H9 (cell line): ENCODE measurements around the gene HMX1. TPM values are rescaled to one million over a fixed set of nuclear protein-coding genes. Genes with fewer than 3 reads are reported as not detected.

Experiments
- DNase-seq: peaks from one replicate; pipeline ENCODE4 v3.0.0-alpha.2; 2017
- H2AFZ ChIP-seq: one replicate; pipeline ENCODE4 v1.6.1; 2013; ENCODE audit warnings: mild to moderate bottlenecking, low read length, control low read depth, moderate library complexity
- H2AK5ac ChIP-seq: 2 replicates; pipeline ENCODE4 v1.6.1; 2013; ENCODE audit warnings: low read length, control low read depth, mixed read lengths; ENCODE audit not compliant: insufficient read length
- H2BK120ac ChIP-seq: one replicate; pipeline ENCODE4 v1.6.1; 2013; ENCODE audit warnings: low read depth, mild to moderate bottlenecking, low read length, control low read depth, inconsistent platforms; ENCODE audit not compliant: poor library complexity, severe bottlenecking
- H2BK12ac ChIP-seq: 2 replicates; pipeline ENCODE4 v1.6.1; 2013; ENCODE audit warnings: low read length, control low read depth, mixed read lengths, low read depth; ENCODE audit not compliant: insufficient read length
- H2BK15ac ChIP-seq: 2 replicates; pipeline ENCODE4 v1.6.1; 2013; ENCODE audit warnings: low read depth, low read length, control low read depth
- H2BK20ac ChIP-seq: one replicate; pipeline ENCODE4 v1.6.1; 2013; ENCODE audit warnings: low read depth, mild to moderate bottlenecking, low read length, control low read depth, inconsistent platforms; ENCODE audit not compliant: poor library complexity, severe bottlenecking
- H2BK5ac ChIP-seq: 2 replicates; pipeline ENCODE4 v1.6.1; 2013; ENCODE audit warnings: low read length, control low read depth, mixed read lengths; ENCODE audit not compliant: insufficient read length
- H3K14ac ChIP-seq: 2 replicates; pipeline ENCODE4 v1.6.1; 2013; ENCODE audit warnings: low read length, control low read depth; ENCODE audit not compliant: insufficient read depth
- H3K18ac ChIP-seq: 2 replicates; pipeline ENCODE4 v1.6.1; 2013; ENCODE audit warnings: low read depth, mild to moderate bottlenecking, mixed read lengths, low read length, control low read depth; ENCODE audit not compliant: insufficient read length
- H3K23ac ChIP-seq: 2 replicates; pipeline ENCODE4 v1.6.1; 2013; ENCODE audit warnings: low read length, control low read depth, mixed read lengths, low read depth; ENCODE audit not compliant: insufficient read length
- H3K23me2 ChIP-seq: 2 replicates; pipeline ENCODE4 v1.6.1; 2013; ENCODE audit warnings: low read depth, mild to moderate bottlenecking, mixed read lengths, low read length, control low read depth; ENCODE audit not compliant: insufficient read length, poor library complexity, severe bottlenecking
- H3K27ac ChIP-seq: 2 replicates; pipeline ENCODE4 v1.5.1; 2013; ENCODE audit warnings: low read length, control low read depth, mixed read lengths, low read depth; ENCODE audit not compliant: insufficient read length
- H3K27me3 ChIP-seq: 2 replicates; pipeline ENCODE4 v1.6.1; 2013; ENCODE audit warnings: low read length, control low read depth, inconsistent platforms; ENCODE audit not compliant: insufficient read depth
- H3K4ac ChIP-seq: 2 replicates; pipeline ENCODE4 v1.6.1; 2013; ENCODE audit warnings: low read depth, mild to moderate bottlenecking, control low read depth, inconsistent platforms, low read length, moderate library complexity
- H3K4me1 ChIP-seq: 2 replicates; pipeline ENCODE4 v1.6.1; 2013; ENCODE audit warnings: low read length, control low read depth, inconsistent platforms; ENCODE audit not compliant: insufficient read depth
- H3K4me2 ChIP-seq: 2 replicates; pipeline ENCODE4 v1.6.1; 2013; ENCODE audit warnings: low read length, control low read depth, mixed read lengths; ENCODE audit not compliant: insufficient read length, insufficient read depth
- H3K56ac ChIP-seq: 2 replicates; pipeline ENCODE4 v1.6.1; 2013; ENCODE audit warnings: low read depth, mild to moderate bottlenecking, mixed read lengths, low read length, control low read depth; ENCODE audit not compliant: insufficient read length
- H3K79me1 ChIP-seq: 2 replicates; pipeline ENCODE4 v1.6.1; 2013; ENCODE audit warnings: low read depth, mild to moderate bottlenecking, moderate library complexity, low read length, control low read depth, inconsistent platforms; ENCODE audit not compliant: insufficient read depth, poor library complexity, severe bottlenecking
- H3K79me2 ChIP-seq: 2 replicates; pipeline ENCODE4 v1.6.1; 2013; ENCODE audit warnings: low read length, control low read depth, inconsistent platforms; ENCODE audit not compliant: insufficient read depth
- H3K9ac ChIP-seq: 2 replicates; pipeline ENCODE4 v1.6.1; 2013; ENCODE audit warnings: low read length, control low read depth, mixed read lengths; ENCODE audit not compliant: insufficient read length; ENCODE audit errors: extremely low read depth
- H3K9me3 ChIP-seq: one replicate; pipeline ENCODE4 v1.6.1; 2013; ENCODE audit warnings: low read depth, low read length, inconsistent platforms; ENCODE audit not compliant: control insufficient read depth
- H3T11ph ChIP-seq: one replicate; pipeline ENCODE4 v1.6.1; 2013; ENCODE audit warnings: mild to moderate bottlenecking, low read length, control low read depth, inconsistent platforms
- H4K20me1 ChIP-seq: one replicate; pipeline ENCODE4 v1.6.1; 2013; ENCODE audit not compliant: control insufficient read depth, insufficient read length, insufficient read depth
- H4K5ac ChIP-seq: 2 replicates; pipeline ENCODE4 v1.6.1; 2013; ENCODE audit warnings: low read depth, mild to moderate bottlenecking, mixed read lengths, low read length, control low read depth; ENCODE audit not compliant: insufficient read length
- H4K8ac ChIP-seq: replicated peaks from 2 replicates; pipeline ENCODE4 v1.6.1; 2013; ENCODE audit warnings: low read length, control low read depth, mixed read lengths, low read depth; ENCODE audit not compliant: insufficient read length
- H4K91ac ChIP-seq: 2 replicates; pipeline ENCODE4 v1.6.1; 2013; ENCODE audit warnings: low read depth, mild to moderate bottlenecking, moderate library complexity, mixed read lengths, low read length, control low read depth; ENCODE audit not compliant: insufficient read length
- H3K27ac Mint-ChIP-seq, 3 experiments: 2 replicates in 2 of 3; 3 replicates in 1 of 3; pipeline ENCODE4 v1.8.0; 2020 to 2021; ENCODE audit warnings: mixed read lengths in 3 of 3, mild to moderate bottlenecking in 1 of 3, moderate library complexity in 1 of 3
- H3K27me3 Mint-ChIP-seq: 2 replicates; pipeline ENCODE4 v1.8.0; 2021; ENCODE audit warnings: low read depth, mild to moderate bottlenecking, moderate library complexity, mixed read lengths
- H3K36me3 Mint-ChIP-seq, 3 experiments: 2 replicates in 2 of 3; 3 replicates in 1 of 3; pipeline ENCODE4 v1.8.0; 2020 to 2021; ENCODE audit warnings: low read depth in 3 of 3, mixed read lengths in 3 of 3; ENCODE audit not compliant: insufficient read depth in 1 of 3
- H3K4me1 Mint-ChIP-seq, 2 experiments: 2 replicates each; pipeline ENCODE4 v1.8.0; 2020; ENCODE audit warnings: mixed read lengths in 2 of 2
- H3K4me3 Mint-ChIP-seq, 2 experiments: 2 replicates in 1 of 2; 3 replicates in 1 of 2; pipeline ENCODE4 v1.8.0; 2020 to 2021; ENCODE audit warnings: mild to moderate bottlenecking in 2 of 2, mixed read lengths in 2 of 2, moderate library complexity in 1 of 2
- H3K9me3 Mint-ChIP-seq, 2 experiments: 2 replicates in 1 of 2; 3 replicates in 1 of 2; pipeline ENCODE4 v1.8.0; 2020; ENCODE audit warnings: mild to moderate bottlenecking in 2 of 2, mixed read lengths in 2 of 2, moderate library complexity in 1 of 2
- CTCF ChIP-seq: fragments of 200-600 bp; sonication (generic); conservative IDR thresholded peaks from 3 replicates; pipeline ENCODE4 v1.8.0; 2021; ENCODE audit warnings: antibody characterized with exemption, mild to moderate bottlenecking
- WGBS: extraction: QIAGEN DNeasy Blood & Tissue Kit; methylation state at CpG from one replicate; pipeline ENCODE4 v1.1.7; 2013; ENCODE audit warnings: missing lambda C conversion rate, low lambda C conversion rate, mixed read lengths; ENCODE audit not compliant: insufficient read length; ENCODE audit errors: extremely low coverage; 5-methylcytosine and 5-hydroxymethylcytosine counted together
- total RNA-seq: library from RNA; stranded (reverse); gene quantifications from 2 replicates; pipeline ENCODE4 v1.2.1, GENCODE V29; 2021

HMX1 gene
- total RNA-seq, 1 experiment from 2014 or later: 0.26 TPM

GRCh38 chr4:8863686-8864682, 7.7 kb downstream of the HMX1 start:
- H3K36me3 Mint-ChIP-seq: peaks cover 0 to 2% (median 0%) of the 10 kb centered on the region in 3 experiments; a peak in 2 of 7 replicates
- Histone ChIP-seq H3K9ac (no peak overlapping the region), H2BK15ac (no peak overlapping the region), H4K5ac (no peak overlapping the region), H3K4me1 (no peaks in the 10 kb centered on the region), H3T11ph (no peak overlapping the region), H3K27ac (no peak overlapping the region), H3K18ac (no peak overlapping the region), H3K27me3 (peaks cover 94% of the 10 kb centered on the region), H3K4ac (no peak overlapping the region), H2AFZ (no peak overlapping the region), H2AK5ac (no peak overlapping the region), H3K9me3 (no peaks in the 10 kb centered on the region), H4K91ac (no peak overlapping the region), H2BK20ac (no peak overlapping the region), H2BK5ac (no peak overlapping the region), H3K23me2 (peaks cover 3% of the 10 kb centered on the region), H3K4me2 (no peak overlapping the region), H3K79me2 (no peaks in the 10 kb centered on the region), H2BK12ac (no peak overlapping the region), H2BK120ac (no peak overlapping the region), H4K20me1 (no peaks in the 10 kb centered on the region), H3K23ac (no peak overlapping the region), H3K14ac (no peak overlapping the region), H3K79me1 (no peaks in the 10 kb centered on the region), H4K8ac (no peak overlapping the region), H3K56ac (no peak overlapping the region)
- no CpG with 5 or more reads among the region's 31 CpGs for whole genome bisulfite sequencing
- peaks cover 96% of the 10 kb centered on the region for H3K27me3 Mint-ChIP-seq
- no peak overlapping the region; a peak in 1 of 7 replicates for H3K27ac Mint-ChIP-seq
- peaks cover 3 to 8% of the 10 kb centered on the region in 2 experiments; a peak in 3 of 5 replicates for H3K9me3 Mint-ChIP-seq
- no peak for TF ChIP-seq CTCF
- peaks cover 3 to 32% of the 10 kb centered on the region in 2 experiments for H3K4me1 Mint-ChIP-seq
- no peak for DNase-seq
- no peak overlapping the region for H3K4me3 Mint-ChIP-seq
